Subcutaneous adipose tissue (tissue), 4 donors: ENCODE measurements around the gene MAP4K3. TPM values are rescaled to one million over a fixed set of nuclear protein-coding genes. Genes with fewer than 3 reads are reported as not detected.

ENCODE experiments used
- CTCF ChIP-seq: fragments of 450-650 bp; IDR thresholded peaks from one replicate; pipeline ENCODE4 v1.5.1; 2016; ENCODE audit warnings: low read depth, mild to moderate bottlenecking, control low read depth, antibody characterized with exemption, moderate library complexity
- total RNA-seq, 4 donors: library from RNA; depleted of rRNA; stranded (reverse); fragments of >200 nt; gene quantifications; one replicate each; pipeline ENCODE4 v1.1.0, GENCODE V29; 2016

MAP4K3 gene
- total RNA-seq, 4 donors from 2014 or later, result 57.8 to 90.6 (median 63.6) TPM

DNA sequence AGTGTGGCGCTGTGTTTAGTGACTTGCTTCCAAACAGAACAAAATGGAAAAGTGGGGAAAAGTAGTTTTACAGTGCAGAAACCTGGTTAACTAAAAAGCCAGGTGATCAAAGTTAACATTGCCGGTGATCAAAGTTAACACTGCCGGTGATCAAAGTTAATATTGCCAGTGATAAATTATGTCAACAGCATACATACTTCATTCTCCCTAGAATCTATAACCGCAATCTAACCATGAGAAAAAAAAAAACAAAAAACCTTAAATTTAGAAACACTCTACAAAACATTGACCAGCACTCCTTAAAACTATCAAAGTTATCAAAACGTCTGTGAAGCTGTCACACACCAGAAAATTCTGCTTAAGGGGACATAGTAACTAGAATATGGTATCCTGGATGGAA lies 18.6 kb downstream of the MAP4K3 start:
- no peak for TF ChIP-seq CTCF

DNA sequence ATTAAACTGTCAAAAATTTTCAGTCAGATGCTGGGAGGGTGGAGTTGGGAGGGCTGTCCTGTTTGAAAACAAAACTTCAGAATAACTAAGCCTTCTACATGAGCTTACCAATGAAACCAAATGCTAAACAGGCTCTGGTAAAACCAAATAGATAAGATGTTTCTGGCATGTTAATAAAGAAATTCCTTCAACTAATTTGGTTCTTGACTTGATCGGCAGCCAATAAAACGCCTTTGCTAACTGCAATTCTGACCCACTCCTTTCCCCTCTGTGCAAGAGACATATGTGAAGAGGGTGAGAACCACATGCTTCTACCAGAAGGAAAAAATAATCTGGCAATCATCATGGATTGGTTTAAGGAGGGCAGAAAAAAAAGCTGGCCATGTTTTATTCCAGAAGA lies 20.9 kb downstream of the MAP4K3 start:
- no peak for TF ChIP-seq CTCF

GRCh38 chr2:39413063-39413737 lies 23.9 kb downstream of the MAP4K3 start:
- no peak for TF ChIP-seq CTCF

- TF ChIP-seq CTCF, result no peak
Observed at GRCh38 chr2:39411181-39411944, 25.7 kb downstream of the MAP4K3 start.

DNA sequence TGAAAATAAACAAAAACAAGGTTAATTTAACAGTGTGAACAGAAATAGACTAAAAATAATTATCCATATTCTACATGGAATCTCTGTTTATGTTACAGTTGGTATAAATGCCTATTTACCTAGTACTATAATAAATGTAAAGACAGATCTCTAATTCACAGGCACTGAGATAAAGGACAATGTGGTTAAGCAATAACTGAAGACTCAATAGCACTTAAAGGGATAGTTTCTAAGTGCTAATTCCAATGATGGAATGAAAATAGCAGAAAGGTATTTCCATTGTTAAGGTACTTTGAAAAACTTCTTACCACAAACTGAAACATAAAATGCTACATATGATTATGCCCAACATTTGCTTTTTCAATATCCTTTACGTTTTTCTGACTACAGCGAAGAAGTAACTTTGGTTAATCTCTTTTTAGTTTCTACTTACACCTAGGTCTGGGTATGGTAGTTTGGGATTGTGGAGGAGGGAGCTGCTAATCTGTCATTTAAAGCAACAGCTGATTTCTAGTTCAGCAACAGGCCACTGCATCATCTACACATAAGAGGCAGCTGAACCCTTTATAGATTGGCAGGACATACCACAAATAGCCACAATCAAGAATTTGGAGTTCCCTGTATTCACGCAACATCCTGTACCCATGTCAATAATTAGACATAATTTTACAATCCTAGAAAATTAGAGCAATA lies 27.2 kb downstream of the MAP4K3 start:
- TF ChIP-seq CTCF, result no peak

GRCh38 chr2:39408351-39409136 lies 28.5 kb downstream of the MAP4K3 start:
- TF ChIP-seq CTCF, result no peak
